NCI-H128 (cell line): ENCODE measurements around the gene ALG9.

Experiments used
- DNase-seq: peaks from one replicate; lab custom pipeline; 2025; ENCODE audit not compliant: unreplicated experiment; lab: John Stamatoyannopoulos, UW

ALG9 gene

GRCh38 chr11:111882202-111882601 is 10.8 kb upstream of the ALG9 start:
- DNase-seq, result no peak

- no peak for DNase-seq
These were observed 8.2 kb upstream of the ALG9 start for GRCh38 chr11:111879637-111879960.

- DNase-seq, result peak; percentile 97
These were observed 7.7 kb upstream of the ALG9 start, which contains the start of the genes CFAP68 and FDXACB1 for GRCh38 chr11:111878849-111879636. CFAP68 (plus strand) TSS chr11:111879541; CDS start chr11:111879561, 20 bp downstream. FDXACB1 (minus strand) TSS chr11:111879165; CDS start chr11:111879132, 33 bp downstream.

GRCh38 chr11:111878385-111878848 is 7.0 kb upstream of the ALG9 start:
- DNase-seq, result peak; percentile 31

GRCh38 chr11:111871693-111872161 is 346 bp upstream of the ALG9 start:
- no peak for DNase-seq

- no peak for DNase-seq
These were observed 877 bp downstream of the ALG9 start for GRCh38 chr11:111870522-111870885.

- DNase-seq, result no peak
These were observed 1.3 kb downstream of the ALG9 start for GRCh38 chr11:111870113-111870512.

- no peak for DNase-seq
These were observed 11.1 kb downstream of the ALG9 start for GRCh38 chr11:111860257-111860656.

GRCh38 chr11:111855506-111855905 is 15.9 kb downstream of the ALG9 start:
- DNase-seq, result no peak

- no peak for DNase-seq
These were observed 19.3 kb downstream of the ALG9 start for GRCh38 chr11:111852103-111852502.

GRCh38 chr11:111851636-111852035 is 19.7 kb downstream of the ALG9 start:
- no peak for DNase-seq

- no peak for DNase-seq
These were observed 20.3 kb downstream of the ALG9 start for GRCh38 chr11:111851067-111851466.

- no peak for DNase-seq
These were observed 21.8 kb downstream of the ALG9 start for GRCh38 chr11:111849631-111850030.

- no peak for DNase-seq
These were observed 24.7 kb downstream of the ALG9 start for GRCh38 chr11:111846636-111847035.

- no peak for DNase-seq
These were observed 25.3 kb downstream of the ALG9 start for GRCh38 chr11:111846063-111846462.

- DNase-seq, result no peak
These were observed 25.9 kb downstream of the ALG9 start for GRCh38 chr11:111845276-111846028.

- no peak for DNase-seq
These were observed 27.7 kb downstream of the ALG9 start for GRCh38 chr11:111843661-111844060.

GRCh38 chr11:111841370-111842053 is 29.9 kb downstream of the ALG9 start:
- peak; percentile 57 for DNase-seq

GRCh38 chr11:111840143-111840542 is 31.2 kb downstream of the ALG9 start:
- no peak for DNase-seq

- no peak for DNase-seq
These were observed 33.3 kb downstream of the ALG9 start for GRCh38 chr11:111838054-111838453.

- no peak for DNase-seq
These were observed 34.0 kb downstream of the ALG9 start for GRCh38 chr11:111837366-111837891.
